DND-41 (cell line): ENCODE measurements around the gene IDUA.
"Not testable (repeated sequence)": the region's sequence is repeated elsewhere in the genome, so short reads cannot be mapped to it uniquely, and the experiment has no call there.

ENCODE experiments used
- ATAC-seq: fragments of 200-7000 bp; cut with Tn5 transposase; 3 replicates; pipeline ENCODE4 v1.9.1; 2021; ENCODE audit warnings: low read depth; ENCODE audit not compliant: insufficient read depth
- DNase-seq: peaks from one replicate; pipeline ENCODE4 v3.0.0-alpha.2; 2020
- H2AFZ ChIP-seq: 2 replicates; pipeline ENCODE4 v1.6.0; 2012; ENCODE audit warnings: low read depth, low read length
- H3K27ac ChIP-seq: 2 replicates; pipeline ENCODE4 v1.5.1; 2012; ENCODE audit warnings: low read length, inconsistent platforms
- H3K27me3 ChIP-seq: fragments of 200-600 bp; sonication (generic); 2 replicates; pipeline ENCODE4 v1.6.0; 2012; ENCODE audit warnings: low read length, mild to moderate bottlenecking, inconsistent platforms; ENCODE audit not compliant: insufficient read depth, poor library complexity
- H3K36me3 ChIP-seq: 2 replicates; pipeline ENCODE4 v1.5.1; 2012; ENCODE audit warnings: low read length, inconsistent platforms; ENCODE audit not compliant: insufficient read depth
- H3K4me1 ChIP-seq: 2 replicates; pipeline ENCODE4 v1.5.1; 2012; ENCODE audit warnings: mild to moderate bottlenecking, low read length; ENCODE audit not compliant: insufficient read depth
- H3K4me2 ChIP-seq: 2 replicates; pipeline ENCODE4 v1.6.0; 2012; ENCODE audit warnings: mild to moderate bottlenecking, moderate library complexity, low read length, inconsistent platforms; ENCODE audit not compliant: insufficient read depth
- H3K4me3 ChIP-seq, 2 experiments: fragments of 200-600 bp in 1 of 2; shearing (Covaris generic) in 1 of 2; 2 replicates each; pipeline ENCODE4 v1.5.1; 2012 to 2016; ENCODE audit warnings: inconsistent platforms in 2 of 2, low read length in 2 of 2, mild to moderate bottlenecking in 2 of 2, low read depth in 1 of 2, moderate library complexity in 1 of 2
- H3K79me2 ChIP-seq: 2 replicates; pipeline ENCODE4 v1.6.0; 2012; ENCODE audit warnings: low read length, inconsistent platforms; ENCODE audit not compliant: insufficient read depth
- H3K9ac ChIP-seq: 2 replicates; pipeline ENCODE4 v1.6.0; 2012; ENCODE audit warnings: low read depth, mild to moderate bottlenecking, inconsistent platforms, low read length, moderate library complexity
- H3K9me3 ChIP-seq: 2 replicates; pipeline ENCODE4 v1.5.1; 2012; ENCODE audit warnings: low read length, moderate library complexity, mild to moderate bottlenecking, inconsistent platforms; ENCODE audit not compliant: insufficient read depth, severe bottlenecking
- H4K20me1 ChIP-seq: 2 replicates; pipeline ENCODE4 v1.6.0; 2012; ENCODE audit warnings: low read length; ENCODE audit not compliant: insufficient read depth
- EZH2 ChIP-seq: IDR thresholded peaks from 3 replicates; pipeline ENCODE4 v1.6.1; 2012; ENCODE audit warnings: borderline replicate concordance, low read depth, mild to moderate bottlenecking, moderate library complexity, low read length, inconsistent platforms; ENCODE audit not compliant: severe bottlenecking
- TF ChIP-seq, protein P1 (sequence below): IDR thresholded peaks from 2 replicates; pipeline ENCODE4 v1.5.1; 2012; ENCODE audit warnings: borderline replicate concordance, low read length, moderate library complexity, mild to moderate bottlenecking; ENCODE audit not compliant: poor library complexity, severe bottlenecking; ENCODE audit errors: extremely low read depth

Gene IDUA

DNA sequence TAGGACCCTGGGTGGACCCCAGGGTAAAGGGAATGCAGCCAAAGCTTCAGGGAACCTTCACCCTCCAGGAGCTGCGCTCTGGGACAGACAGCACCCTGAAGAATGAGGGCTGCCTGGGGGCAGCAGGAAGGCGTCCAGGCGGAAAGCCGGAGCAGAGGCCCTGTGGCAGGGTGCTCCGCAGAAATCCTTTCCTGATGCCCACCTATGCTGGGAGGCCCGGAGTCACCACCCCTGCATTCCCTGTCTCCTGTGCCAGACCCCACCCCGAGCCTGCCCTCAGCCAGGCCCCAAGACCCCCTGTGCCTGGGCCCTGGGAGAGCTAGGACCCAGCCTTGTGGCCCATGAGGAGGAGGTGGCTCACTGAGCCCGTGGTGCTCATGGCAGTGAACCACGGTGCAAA lies 12.2 kb upstream of the IDUA start:
- no peak for DNase-seq
- Histone ChIP-seq H3K9ac (no peak overlapping the region), H3K27me3 (no peaks in the 10 kb centered on the region), H3K36me3 (0 out of 2 replicates have a peak, but pooled peaks cover 3% of the 10 kb centered on the region), H2AFZ (no peak overlapping the region), H3K4me2 (no peak overlapping the region), H3K79me2 (peaks cover 22% of the 10 kb centered on the region), H3K4me1 (peaks cover 19% of the 10 kb centered on the region), H3K9me3 (peaks cover 7% of the 10 kb centered on the region), H3K4me3 (no peak overlapping the region), H4K20me1 (peaks cover 31% of the 10 kb centered on the region), H3K27ac (no peak overlapping the region)
- no peak for TF ChIP-seq EZH2
- TF ChIP-seq, protein P1, sequence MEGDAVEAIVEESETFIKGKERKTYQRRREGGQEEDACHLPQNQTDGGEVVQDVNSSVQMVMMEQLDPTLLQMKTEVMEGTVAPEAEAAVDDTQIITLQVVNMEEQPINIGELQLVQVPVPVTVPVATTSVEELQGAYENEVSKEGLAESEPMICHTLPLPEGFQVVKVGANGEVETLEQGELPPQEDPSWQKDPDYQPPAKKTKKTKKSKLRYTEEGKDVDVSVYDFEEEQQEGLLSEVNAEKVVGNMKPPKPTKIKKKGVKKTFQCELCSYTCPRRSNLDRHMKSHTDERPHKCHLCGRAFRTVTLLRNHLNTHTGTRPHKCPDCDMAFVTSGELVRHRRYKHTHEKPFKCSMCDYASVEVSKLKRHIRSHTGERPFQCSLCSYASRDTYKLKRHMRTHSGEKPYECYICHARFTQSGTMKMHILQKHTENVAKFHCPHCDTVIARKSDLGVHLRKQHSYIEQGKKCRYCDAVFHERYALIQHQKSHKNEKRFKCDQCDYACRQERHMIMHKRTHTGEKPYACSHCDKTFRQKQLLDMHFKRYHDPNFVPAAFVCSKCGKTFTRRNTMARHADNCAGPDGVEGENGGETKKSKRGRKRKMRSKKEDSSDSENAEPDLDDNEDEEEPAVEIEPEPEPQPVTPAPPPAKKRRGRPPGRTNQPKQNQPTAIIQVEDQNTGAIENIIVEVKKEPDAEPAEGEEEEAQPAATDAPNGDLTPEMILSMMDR = no peak
- no peak for ATAC-seq

DNA sequence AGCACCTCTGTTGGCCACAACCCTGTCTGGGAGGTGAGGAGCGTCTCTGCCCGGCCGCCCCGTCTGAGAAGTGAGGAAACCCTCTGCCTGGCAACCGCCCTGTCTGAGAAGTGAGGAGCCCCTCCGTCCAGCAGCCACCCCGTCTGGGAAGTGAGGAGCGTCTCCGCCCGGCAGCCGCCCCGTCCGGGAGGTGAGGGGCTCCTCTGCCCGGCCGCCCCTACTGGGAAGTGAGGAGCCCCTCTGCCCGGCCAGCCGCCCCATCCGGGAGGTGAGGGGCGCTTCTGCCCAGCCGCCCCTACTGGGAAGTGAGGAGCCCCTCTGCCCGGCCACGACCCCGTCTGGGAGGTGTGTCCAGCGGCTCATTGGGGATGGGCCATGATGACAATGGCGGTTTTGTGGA lies 10.8 kb upstream of the IDUA start:
- Histone ChIP-seq H3K79me2 (peaks cover 15% of the 10 kb centered on the region), H4K20me1 (peaks cover 19% of the 10 kb centered on the region), H3K4me1 (peaks cover 19% of the 10 kb centered on the region)
- not testable (repeated sequence) for H3K27me3 ChIP-seq, H3K9ac ChIP-seq, H3K4me2 ChIP-seq, ATAC-seq, H3K27ac ChIP-seq, H2AFZ ChIP-seq, H3K9me3 ChIP-seq, H3K36me3 ChIP-seq, H3K4me3 ChIP-seq, DNase-seq

DNA sequence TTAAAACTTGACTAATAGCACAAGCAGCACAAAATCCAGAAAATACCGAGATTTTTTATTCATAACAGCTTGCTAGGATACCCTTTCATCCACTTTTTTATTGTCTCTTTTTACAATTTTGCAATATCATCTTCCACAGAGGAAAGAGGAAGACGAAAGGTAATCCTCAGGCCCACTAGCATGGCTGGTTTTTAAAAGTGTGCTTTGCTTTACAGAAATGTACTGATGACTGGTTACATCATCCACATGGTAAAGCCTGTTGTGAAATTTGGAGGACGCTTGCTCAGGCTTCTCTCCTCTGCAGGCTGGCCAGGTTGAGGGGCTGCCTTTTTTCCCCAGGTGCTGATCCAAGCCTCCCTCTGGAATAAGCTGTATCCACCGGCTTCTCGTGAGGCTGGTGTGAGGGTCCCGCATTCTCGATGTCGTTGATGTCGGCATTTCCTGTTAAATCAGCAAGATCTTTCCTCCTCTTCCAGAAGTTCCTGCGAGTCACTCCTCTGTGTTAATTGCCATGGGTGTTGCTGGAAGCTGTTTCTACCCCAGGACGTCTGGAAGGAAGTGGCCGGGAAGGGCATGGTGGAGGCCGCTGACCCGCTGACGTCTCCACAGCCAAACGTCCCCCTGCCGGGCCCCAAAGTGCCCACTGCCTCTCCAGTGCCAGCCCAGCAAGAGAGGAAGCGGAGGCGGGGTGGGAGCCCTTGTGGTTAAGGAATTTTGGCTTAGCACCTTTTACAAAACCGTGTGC lies 7.7 kb upstream of the IDUA start:
- Histone ChIP-seq H3K36me3 (no peaks in the 10 kb centered on the region), H2AFZ (no peak overlapping the region), H3K4me3 (no peak overlapping the region), H3K79me2 (no peaks in the 10 kb centered on the region), H3K4me2 (no peak overlapping the region), H3K27me3 (no peaks in the 10 kb centered on the region), H3K27ac (no peak overlapping the region), H3K9ac (no peak overlapping the region), H3K9me3 (peaks cover 4% of the 10 kb centered on the region), H4K20me1 (no peaks in the 10 kb centered on the region), H3K4me1 (no peaks in the 10 kb centered on the region)
- no peak for DNase-seq
- ATAC-seq = no peak
- no peak for TF ChIP-seq EZH2
- TF ChIP-seq, protein P1 = no peak

DNA sequence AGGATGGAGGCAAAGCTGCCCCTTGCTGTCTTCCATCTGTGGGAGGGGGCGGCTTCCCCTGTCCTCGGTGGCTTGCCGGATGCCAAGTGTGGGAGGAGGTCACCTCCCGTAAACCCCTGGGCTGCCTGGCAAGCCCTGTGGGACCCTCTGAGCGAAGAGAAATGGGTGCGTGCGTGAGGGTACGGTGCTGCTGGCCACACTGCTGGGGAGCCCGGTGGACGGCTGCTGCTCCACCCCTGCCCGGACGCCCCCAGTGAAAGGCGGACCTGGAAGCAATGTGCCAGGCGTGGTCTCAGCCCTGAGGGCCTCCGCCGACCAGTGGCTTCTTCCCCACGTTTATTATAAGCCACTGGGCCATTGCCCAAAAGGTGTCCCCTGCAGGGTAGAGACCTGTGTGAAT lies 4.6 kb upstream of the IDUA start:
- Histone ChIP-seq H3K4me1 (peaks cover 19% of the 10 kb centered on the region), H3K9ac (no peak overlapping the region), H3K9me3 (no peaks in the 10 kb centered on the region), H3K4me2 (no peak overlapping the region), H4K20me1 (no peaks in the 10 kb centered on the region), H3K4me3 (no peak overlapping the region), H2AFZ (no peak overlapping the region), H3K27me3 (no peaks in the 10 kb centered on the region), H3K27ac (no peak overlapping the region), H3K79me2 (peaks cover 14% of the 10 kb centered on the region), H3K36me3 (no peaks in the 10 kb centered on the region)
- TF ChIP-seq, protein P1 = no peak
- no peak for TF ChIP-seq EZH2
- DNase-seq (no peak), ATAC-seq (no peak)
